Sigmoid colon (tissue), 4 donors: Measurements from ENCODE around the gene RHOA.
"Not testable (repeated sequence)": the region's sequence is repeated elsewhere in the genome, so short reads cannot be mapped to it uniquely, and the experiment has no call there.

Source experiments
- CTCF ChIP-seq, 4 experiments: fragments of 450-650 bp in 3 of 4; fragments of 200-600 bp in 1 of 4; IDR thresholded peaks; one replicate each; pipeline ENCODE4 v1.5.1; 2016 to 2019; ENCODE audit warnings: antibody characterized with exemption in 4 of 4, mild to moderate bottlenecking in 3 of 4, moderate library complexity in 2 of 4
- EP300 ChIP-seq, 4 donors: sonication (generic); formaldehyde crosslinking; IDR thresholded peaks; one replicate each; pipeline ENCODE4 v1.6.1; 2017; ENCODE audit warnings: antibody characterized with exemption in 4 of 4
- POLR2AphosphoS5 ChIP-seq, 4 donors: sonication (generic); formaldehyde crosslinking; IDR thresholded peaks; one replicate each; pipeline ENCODE4 v1.6.1; 2017; ENCODE audit warnings: antibody characterized with exemption in 4 of 4

- not testable (repeated sequence) for TF ChIP-seq POLR2AphosphoS5, CTCF, EP300 (IDR thresholded peaks at IDR 0.05)
These were observed 63.4 kb downstream of the RHOA start for GRCh38 chr3:49348361-49348760.
